ENCODE data around the gene NPFF.
"Not testable (repeated sequence)": the region's sequence is repeated elsewhere in the genome, so short reads cannot be mapped to it uniquely, and the experiment has no call there.

Gene NPFF

GRCh38 chr12:53493610-53494391 lies 13.5 kb downstream of the NPFF start:
- no peak for DNase-seq

DNA sequence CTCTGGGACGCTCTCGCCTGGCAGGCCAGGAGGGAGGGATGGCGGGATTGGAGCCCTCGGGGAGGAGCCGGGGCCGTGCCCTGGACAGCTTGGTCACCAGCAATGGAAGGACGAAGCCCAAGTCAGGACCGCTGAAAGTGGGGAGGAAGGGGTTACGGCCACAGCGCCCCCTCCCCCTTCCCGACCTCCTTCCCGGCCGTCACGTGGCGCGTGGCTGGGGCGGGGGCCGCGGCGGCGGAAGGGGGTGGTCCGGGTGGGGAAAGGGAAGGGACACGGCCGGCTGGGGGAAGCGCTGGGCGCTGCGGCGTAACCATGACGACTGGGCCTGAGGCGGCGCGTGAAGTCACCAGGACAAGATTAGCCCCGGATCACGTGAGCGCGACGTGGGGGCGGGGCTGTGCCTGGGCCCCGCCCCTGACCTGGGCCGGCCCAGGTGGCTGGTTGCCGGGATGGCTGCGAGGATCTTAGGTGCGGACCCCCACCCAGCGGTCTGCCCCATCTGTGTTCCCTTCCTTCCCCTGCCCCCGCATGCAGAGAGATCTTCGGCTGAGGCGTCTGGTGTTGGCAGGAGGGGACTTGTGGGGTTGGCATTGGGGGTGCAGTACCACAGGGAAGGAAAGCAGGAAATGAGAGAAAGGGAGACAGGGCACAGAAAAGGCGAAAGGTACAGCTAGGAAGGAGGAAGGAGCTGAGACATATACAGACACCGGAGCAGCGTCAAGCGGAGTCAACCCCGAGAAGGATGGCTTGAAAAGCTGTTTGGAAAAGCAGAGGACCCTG lies 14.3 kb downstream of the NPFF start:
- DNase-seq = peak; percentile 70

DNA sequence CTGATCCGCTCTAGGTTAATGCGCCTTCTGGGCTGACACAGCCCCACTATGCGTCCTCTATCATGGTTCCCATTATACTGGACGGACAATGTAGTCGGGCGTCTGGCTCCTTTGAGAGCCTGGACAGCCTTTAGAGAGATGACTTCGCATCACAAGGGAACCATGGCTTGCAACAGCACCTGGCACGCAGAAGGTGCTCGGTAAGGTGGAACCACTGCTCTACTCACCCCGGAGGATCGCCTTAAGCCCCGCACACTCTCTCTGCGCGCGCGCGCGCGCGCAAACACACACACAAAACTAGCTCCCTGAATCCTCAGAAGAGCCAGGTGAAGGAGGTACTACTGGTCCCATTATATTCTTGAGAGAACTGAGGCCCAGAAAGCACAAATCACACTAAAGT lies 15.1 kb downstream of the NPFF start:
- DNase-seq = no peak

DNA sequence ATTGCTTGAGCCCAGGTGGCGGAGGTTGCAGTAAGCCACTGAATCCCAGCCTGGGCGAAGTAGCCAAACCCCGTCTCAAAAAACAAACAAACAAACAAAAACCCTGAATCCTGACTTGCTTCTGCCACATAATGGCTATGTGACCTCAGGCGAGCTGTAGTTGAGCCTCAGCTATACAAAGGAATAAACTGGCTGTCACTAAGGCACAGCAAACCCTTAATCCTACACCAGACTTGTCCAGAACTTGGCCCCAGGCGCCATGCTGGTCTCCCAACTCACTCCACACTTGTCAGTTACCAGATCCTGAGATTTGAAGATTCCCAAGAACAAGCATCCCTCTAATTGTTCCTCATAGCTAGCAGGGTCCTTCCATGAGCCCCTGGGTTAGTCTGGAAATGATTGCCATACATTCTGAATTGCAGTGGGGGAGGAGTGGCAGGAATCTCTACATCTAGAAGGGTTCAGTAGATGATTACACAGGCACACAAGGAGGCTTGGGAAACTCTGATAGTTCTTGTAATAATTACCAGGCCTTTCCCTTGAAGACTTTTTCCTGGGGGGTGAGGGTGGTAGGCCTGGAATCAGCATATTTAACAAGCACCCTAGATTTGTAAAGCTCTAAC lies 17.9 kb downstream of the NPFF start:
- no peak for DNase-seq

- no peak for DNase-seq
Observed at GRCh38 chr12:53486736-53487487, 20.4 kb downstream of the NPFF start.

DNA sequence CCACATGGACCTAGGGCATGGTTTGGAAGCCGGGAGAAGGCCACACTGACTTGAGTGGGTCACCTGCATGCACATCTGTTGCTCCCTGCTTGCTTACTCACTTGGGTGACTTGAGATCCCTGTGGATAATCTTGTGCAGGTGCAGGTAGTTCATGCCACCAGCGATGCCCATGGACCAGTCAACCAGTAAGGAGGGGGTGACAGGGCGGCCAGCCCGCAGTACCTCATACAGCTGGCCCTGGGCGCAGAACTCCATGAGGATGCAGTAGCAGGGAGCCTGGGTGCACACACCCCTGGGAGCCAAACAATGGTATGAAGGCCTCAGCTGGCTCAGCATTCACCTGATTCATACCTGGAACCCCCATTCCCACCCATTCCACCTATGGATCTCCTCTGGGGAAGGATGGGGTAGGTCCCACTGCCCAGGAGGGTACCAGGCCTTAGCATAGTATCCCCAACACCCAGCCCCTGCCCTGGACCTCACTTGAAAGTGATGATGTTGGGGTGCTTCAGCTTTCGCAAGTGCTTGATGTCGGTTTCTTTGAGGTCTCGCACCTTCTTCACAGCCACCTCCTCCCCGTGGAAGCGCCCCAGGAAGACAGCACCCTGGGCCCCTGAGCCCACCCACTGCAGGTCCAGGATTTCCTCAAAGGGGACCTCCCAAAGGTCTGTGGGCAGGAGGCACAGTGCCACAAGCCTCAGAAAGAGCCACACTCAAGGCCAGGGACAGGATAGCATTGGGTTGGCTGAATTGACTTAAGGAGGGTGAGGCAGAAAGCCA lies 21.1 kb downstream of the NPFF start:
- no peak for DNase-seq

DNA sequence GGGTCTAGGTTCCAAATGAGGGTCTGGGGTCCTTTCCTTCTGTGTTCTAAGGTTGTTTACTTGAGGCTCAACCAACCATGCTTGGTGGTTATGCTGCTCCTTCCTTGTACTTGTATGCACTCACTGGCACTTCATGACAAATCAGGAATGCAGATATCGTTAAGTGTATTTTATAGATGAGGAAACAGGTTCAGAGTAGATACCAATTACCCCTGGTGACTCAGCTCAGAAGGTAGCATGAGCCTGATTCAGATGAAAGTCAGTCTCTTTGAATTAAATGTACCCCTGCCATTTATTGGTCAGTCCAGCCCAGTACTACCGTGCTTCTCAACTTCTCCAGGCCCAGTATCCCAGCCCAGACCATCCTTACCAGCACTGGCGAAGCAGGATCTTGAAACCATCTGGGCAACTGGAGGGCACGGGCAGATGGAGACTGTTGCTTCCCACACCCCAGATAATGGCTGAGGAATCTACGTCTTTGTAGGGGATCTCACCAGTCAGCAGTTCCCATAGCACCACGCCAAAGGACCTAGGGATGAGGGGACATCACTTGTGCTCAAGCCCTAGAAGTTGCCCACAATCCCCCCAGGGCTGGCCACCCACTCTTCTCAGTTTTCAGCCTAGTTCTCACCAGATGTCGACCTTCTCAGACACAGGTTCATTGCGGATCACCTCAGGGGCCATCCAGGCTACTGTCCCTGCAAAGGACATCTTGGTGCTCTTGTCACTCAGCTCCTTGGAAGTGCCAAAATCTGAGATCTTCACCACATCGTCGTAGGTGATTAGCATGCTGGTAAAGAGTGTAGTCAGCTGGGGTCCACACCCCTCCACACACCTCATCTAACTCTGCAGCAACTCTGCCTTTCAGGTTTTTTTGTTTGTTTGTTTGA lies 22.4 kb downstream of the NPFF start:
- no peak for DNase-seq

DNA sequence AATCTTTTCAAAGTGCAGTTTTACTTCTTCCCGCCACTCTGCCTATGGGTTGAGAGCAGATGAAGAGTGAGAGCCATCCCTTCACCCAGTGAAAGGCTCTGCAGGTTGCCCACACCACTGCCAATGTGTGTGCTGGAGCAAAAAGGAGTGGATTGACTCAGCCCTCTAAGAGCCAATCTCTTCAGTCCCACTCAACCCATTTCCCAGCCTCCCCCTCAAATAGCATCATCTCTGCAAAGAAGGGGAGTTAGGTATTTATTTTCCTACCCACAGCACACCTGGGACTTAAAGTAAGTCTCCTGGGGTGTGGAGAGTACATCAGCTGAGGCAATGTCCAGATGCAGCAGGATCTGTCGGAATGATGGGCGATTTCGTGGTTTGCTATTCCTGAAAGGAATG lies 23.3 kb downstream of the NPFF start:
- no peak for DNase-seq

DNA sequence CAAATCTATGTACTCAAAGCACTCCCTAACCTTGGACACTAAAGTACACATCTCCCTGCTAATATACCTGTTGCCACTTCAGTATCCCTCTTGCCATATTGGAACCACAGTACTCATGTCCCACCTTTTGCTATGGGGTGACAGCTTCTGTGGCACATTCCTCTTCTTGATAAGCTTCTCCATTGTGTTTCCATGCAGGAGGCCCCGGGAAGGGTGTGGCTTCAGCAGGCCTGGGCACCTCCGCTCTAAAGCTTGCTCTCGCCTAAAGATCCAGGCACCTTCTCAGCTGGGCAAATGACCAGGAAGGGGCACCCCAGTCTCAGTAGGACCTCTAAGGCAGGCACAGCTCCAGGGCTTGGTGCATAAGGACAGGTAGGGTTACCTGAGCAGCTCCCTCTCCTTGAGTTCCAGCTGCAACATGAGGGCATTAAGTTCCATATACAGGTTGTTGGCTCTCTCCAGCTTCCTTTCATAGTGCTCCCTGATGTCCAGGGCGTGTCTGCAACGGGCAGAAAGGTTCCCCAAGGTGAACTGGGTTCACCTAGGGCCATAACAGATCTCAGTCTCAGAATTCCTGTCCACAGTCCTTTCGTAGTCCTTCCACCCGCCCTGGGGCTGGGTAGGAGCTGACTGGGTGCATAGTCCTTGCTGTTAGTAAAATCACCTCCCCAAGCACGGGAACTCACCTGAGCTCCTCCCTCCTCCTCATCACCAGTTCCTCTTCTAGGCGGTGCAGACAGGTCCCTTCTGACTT lies 23.9 kb downstream of the NPFF start:
- no peak for DNase-seq

- no peak for DNase-seq
Observed at GRCh38 chr12:53482626-53483168, 24.6 kb downstream of the NPFF start.

- no peak for DNase-seq
Observed at GRCh38 chr12:53481939-53482586, 25.2 kb downstream of the NPFF start.

GRCh38 chr12:53481458-53481857 lies 25.8 kb downstream of the NPFF start:
- DNase-seq = not testable (repeated sequence)

DNA sequence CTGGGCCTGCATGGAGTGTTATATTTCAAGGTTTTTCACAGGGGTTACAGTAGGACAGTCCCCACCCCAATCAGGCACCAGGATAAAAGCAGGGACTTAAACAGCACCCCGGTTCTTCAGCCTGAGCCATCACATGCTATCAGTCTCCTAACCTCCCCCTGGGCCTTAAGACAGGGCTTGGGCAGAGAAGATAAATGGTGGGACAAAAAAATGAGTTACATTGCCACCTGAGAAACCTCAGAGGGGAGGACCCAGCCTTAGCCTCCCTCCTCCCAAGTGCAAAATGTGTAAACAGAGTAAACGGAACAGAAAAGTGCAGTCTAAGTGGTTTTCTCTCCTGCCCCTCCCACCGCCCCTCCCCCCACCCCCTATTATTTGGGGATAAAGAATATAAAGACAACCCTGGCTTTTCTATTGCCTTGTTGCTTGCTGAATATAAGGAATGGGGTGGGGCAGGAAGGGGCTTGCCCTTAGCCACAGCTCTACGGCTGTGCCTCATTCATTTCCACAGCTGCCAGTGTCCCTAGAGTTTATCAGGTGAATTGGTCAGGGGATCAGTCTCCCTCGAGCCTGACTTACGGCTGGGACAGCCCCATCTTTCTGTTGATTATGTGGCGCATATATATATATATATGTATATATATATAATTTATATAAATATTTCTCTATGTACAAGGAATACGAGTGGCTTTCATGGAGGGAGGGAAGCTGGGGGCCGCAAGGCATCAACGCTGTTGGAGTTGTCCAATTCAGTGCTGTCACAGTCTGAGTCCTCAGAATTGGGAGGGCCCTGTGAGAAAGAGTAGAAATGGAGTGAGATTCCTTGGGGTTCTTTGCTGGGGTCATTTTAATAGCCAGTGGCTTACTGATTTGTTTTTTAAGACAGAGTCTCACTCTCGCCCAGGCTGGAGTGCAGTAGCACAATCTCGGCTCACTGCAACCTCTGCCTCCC lies 26.5 kb downstream of the NPFF start:
- no peak for DNase-seq

GRCh38 chr12:53479331-53479730 lies 28.0 kb downstream of the NPFF start:
- DNase-seq = no peak

GRCh38 chr12:53478865-53479264 lies 28.4 kb downstream of the NPFF start:
- DNase-seq = no peak

DNA sequence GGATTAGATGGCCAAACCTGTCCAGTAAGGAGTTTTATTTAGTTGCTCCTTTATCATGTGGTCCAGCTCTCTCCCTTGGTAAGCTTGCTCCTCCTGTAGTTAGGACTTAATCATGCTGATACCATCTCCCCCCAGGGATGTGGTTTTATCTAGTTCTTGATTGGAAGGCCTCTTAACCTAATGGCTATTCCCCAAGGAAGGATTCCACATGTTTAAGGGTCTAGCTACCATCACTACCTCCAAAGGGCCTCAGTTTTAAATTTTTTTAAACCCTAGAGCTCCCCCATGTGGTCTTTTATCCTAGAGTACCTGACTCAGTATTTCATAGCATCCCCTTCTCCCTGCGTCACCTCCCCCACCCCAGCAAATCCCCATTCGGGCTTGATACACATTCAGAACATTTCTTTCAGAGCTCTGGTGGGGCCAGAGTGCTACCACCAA lies 30.5 kb downstream of the NPFF start:
- DNase-seq = no peak

DNA sequence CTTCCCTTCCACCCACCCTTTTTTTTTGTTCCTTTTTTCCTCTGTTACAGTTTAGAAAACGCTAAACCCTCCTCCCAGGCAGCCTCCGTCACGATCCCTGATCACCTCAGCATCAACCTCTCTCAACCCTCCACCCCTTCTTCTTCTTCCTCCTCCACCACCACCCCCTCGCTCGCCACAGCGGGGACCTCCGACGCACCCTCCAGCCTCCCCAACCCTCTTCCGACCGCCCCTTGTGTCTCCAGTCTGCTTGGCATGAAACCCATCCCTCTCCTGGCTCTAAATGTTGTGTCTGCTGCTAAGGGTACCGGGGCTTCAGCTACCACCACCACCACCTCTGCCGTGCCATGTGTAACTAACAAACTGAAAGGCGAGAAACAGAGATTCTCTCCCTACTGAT lies 32.5 kb downstream of the NPFF start:
- DNase-seq = no peak

DNA sequence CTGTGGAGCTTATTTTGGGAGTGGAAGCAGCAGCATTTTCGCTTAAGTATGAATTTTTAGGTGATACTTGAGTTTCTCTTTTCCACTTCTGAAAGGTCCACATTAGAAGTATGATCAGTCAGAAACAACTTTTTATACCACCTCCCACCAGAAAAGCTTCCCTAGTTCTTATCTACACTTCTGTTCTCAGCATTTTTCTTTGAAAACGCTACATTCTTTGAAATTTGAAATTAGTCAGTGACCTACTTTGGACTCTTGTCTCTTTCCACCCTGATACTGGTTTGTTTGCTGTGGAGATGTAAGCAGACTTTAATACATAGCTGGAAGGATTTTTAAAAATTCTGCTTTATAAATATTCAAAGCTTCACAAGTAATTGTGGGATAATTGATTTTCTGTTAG lies 33.2 kb downstream of the NPFF start:
- no peak for DNase-seq

Data from NCI-H526 treated with DMSO at 0.1 percent for 48 hours (cell line).